GM18868 (cell line): ENCODE results near the gene NOC2L.

ENCODE experiments used
- ATAC-seq: cut with Tn5 transposase; IDR thresholded peaks from one replicate; pipeline ENCODE4 v1.9.1; 2021; ENCODE audit warnings: mild to moderate bottlenecking, moderate library complexity; ENCODE audit not compliant: unreplicated experiment

Gene NOC2L

GRCh38 chr1:975896-976683 lies 17.0 kb upstream of the NOC2L start:
- peak; percentile 52 for ATAC-seq

- ATAC-seq: no peak
These were observed 16.3 kb upstream of the NOC2L start for GRCh38 chr1:975365-975764.

- no peak for ATAC-seq
These were observed 15.8 kb upstream of the NOC2L start for GRCh38 chr1:974687-975328.

GRCh38 chr1:974293-974640 lies 15.2 kb upstream of the NOC2L start:
- no peak for ATAC-seq

- ATAC-seq: no peak
These were observed 14.6 kb upstream of the NOC2L start for GRCh38 chr1:973459-974292.

- ATAC-seq: no peak
These were observed 13.8 kb upstream of the NOC2L start for GRCh38 chr1:972726-973458.

- no peak for ATAC-seq
These were observed 12.9 kb upstream of the NOC2L start for GRCh38 chr1:971751-972506.

GRCh38 chr1:970973-971730 lies 12.1 kb upstream of the NOC2L start:
- ATAC-seq: no peak

GRCh38 chr1:970242-970972 lies 11.4 kb upstream of the NOC2L start:
- ATAC-seq: no peak

GRCh38 chr1:969260-969855 lies 10.3 kb upstream of the NOC2L start:
- ATAC-seq: no peak

GRCh38 chr1:967466-968343 lies 8.6 kb upstream of the NOC2L start:
- ATAC-seq: no peak

GRCh38 chr1:966704-967300 lies 7.7 kb upstream of the NOC2L start:
- peak; percentile 66 for ATAC-seq

GRCh38 chr1:966135-966703 lies 7.2 kb upstream of the NOC2L start, which contains the start of gene PLEKHN1:
Gene PLEKHN1 (plus strand): TSS chr1:966482. CDS start chr1:966532, 50 bp downstream.
- no peak for ATAC-seq

GRCh38 chr1:965526-966134 lies 6.6 kb upstream of the NOC2L start:
- ATAC-seq: no peak

GRCh38 chr1:964691-965525 lies 5.9 kb upstream of the NOC2L start:
- ATAC-seq: no peak
